ENCODE results near the gene IFT80. TPM values are rescaled to one million over a fixed set of nuclear protein-coding genes. Genes with fewer than 3 reads are reported as not detected.

The IFT80 gene
- total and polyA plus RNA-seq, 2 donors (not counting 1 experiment from before 2014, with no cell fraction given), result 17.7 to 44.1 TPM

GRCh38 chr3:160373655-160374054 is 25.4 kb downstream of the IFT80 start:
- intact Hi-C loops (cut with micrococcal nuclease), result no loop called here
- no CpG with 5 or more reads among the region's 2 CpGs for WGBS (ENCODE audit: insufficient coverage)
- no peak overlapping the region for H3K27ac Mint-ChIP-seq
- Histone ChIP-seq H3K4me1 (ENCODE audit: control insufficient read depth in 2 of 2, insufficient read depth in 2 of 2, low read length in 2 of 2) (no peaks in the 10 kb centered on the region), H3K27ac (ENCODE audit: low read length in 2 of 2) (no peak overlapping the region), H2AFZ (ENCODE audit: insufficient read depth, low read depth, low read length, poor library complexity, severe bottlenecking) (no peak overlapping the region), H3K27me3 (replicated peaks in 1 of 4; ENCODE audit: control extremely low read depth in 1 of 4, control insufficient read depth in 3 of 4, insufficient read depth in 4 of 4, low read length in 3 of 4) (no peaks in the 10 kb centered on the region), H3K9ac (ENCODE audit: low read length) (no peak overlapping the region), H4K20me1 (ENCODE audit: control insufficient read depth, insufficient read depth, low read length, poor library complexity, severe bottlenecking) (no peaks in the 10 kb centered on the region), H3K9me3 (ENCODE audit: control extremely low read depth in 1 of 3, control insufficient read depth in 2 of 3, insufficient read depth in 1 of 3, low read length in 2 of 3) (no peaks in the 10 kb centered on the region), H3K79me2 (ENCODE audit: control insufficient read depth, insufficient read depth, low read length) (no peaks in the 10 kb centered on the region), H3K4me2 (replicated peaks; ENCODE audit: low read depth, low read length, poor library complexity, severe bottlenecking) (no peak overlapping the region), H3K4me3 (ENCODE audit: control extremely low read depth in 1 of 5, extremely low read depth in 1 of 5, insufficient read depth in 1 of 5, low read depth in 2 of 5, low read length in 4 of 5) (no peak overlapping the region), H3K36me3 (replicated peaks in 1 of 2; ENCODE audit: control extremely low read depth in 1 of 2, control insufficient read depth in 1 of 2, extremely low read depth in 1 of 2, insufficient read depth in 2 of 2, low read length in 1 of 2) (peaks cover 4 to 23% of the 10 kb centered on the region in 2 experiments)
- CTCF ChIA-PET, result no interaction called here
- no peaks in the 10 kb centered on the region for H3K27me3 Mint-ChIP-seq
- no peak for TF ChIP-seq CTCF (IDR thresholded peaks at IDR 0.05)
- TF ChIP-seq EZH2 (IDR thresholded peaks at IDR 0.05; ENCODE audit: borderline replicate concordance, insufficient read depth, low read depth, low read length, poor library complexity, severe bottlenecking), result no peak
- no peaks in the 10 kb centered on the region for H3K9me3 Mint-ChIP-seq (ENCODE audit: insufficient read depth)
- POLR2A ChIA-PET, result no interaction called here
- ATAC-seq (ENCODE audit: low read depth) (no peak), DNase-seq (no peak)
- no peak overlapping the region for H3K4me3 Mint-ChIP-seq
- H3K4me1 Mint-ChIP-seq, result peaks cover 17% of the 10 kb centered on the region

- TF ChIP-seq EZH2 (IDR thresholded peaks at IDR 0.05; ENCODE audit: borderline replicate concordance, insufficient read depth, low read depth, low read length, poor library complexity, severe bottlenecking) (no peak), CTCF (IDR thresholded peaks at IDR 0.05) (no peak)
Observed at GRCh38 chr3:160372780-160373179, 26.2 kb downstream of the IFT80 start.

More at GRCh38 chr3:160372780-160373179, 26.2 kb downstream of the IFT80 start:
- ATAC-seq (ENCODE audit: low read depth), result no peak
- Histone ChIP-seq H3K4me1 (ENCODE audit: control insufficient read depth in 2 of 2, insufficient read depth in 2 of 2, low read length in 2 of 2) (no peaks in the 10 kb centered on the region), H3K36me3 (replicated peaks in 1 of 2; ENCODE audit: control extremely low read depth in 1 of 2, control insufficient read depth in 1 of 2, extremely low read depth in 1 of 2, insufficient read depth in 2 of 2, low read length in 1 of 2) (peaks cover 4 to 23% of the 10 kb centered on the region in 2 experiments), H3K9me3 (ENCODE audit: control extremely low read depth in 1 of 3, control insufficient read depth in 2 of 3, insufficient read depth in 1 of 3, low read length in 2 of 3) (no peaks in the 10 kb centered on the region), H3K79me2 (ENCODE audit: control insufficient read depth, insufficient read depth, low read length) (no peaks in the 10 kb centered on the region), H2AFZ (ENCODE audit: insufficient read depth, low read depth, low read length, poor library complexity, severe bottlenecking) (no peak overlapping the region), H3K27me3 (replicated peaks in 1 of 4; ENCODE audit: control extremely low read depth in 1 of 4, control insufficient read depth in 3 of 4, insufficient read depth in 4 of 4, low read length in 3 of 4) (no peaks in the 10 kb centered on the region), H3K4me3 (ENCODE audit: control extremely low read depth in 1 of 5, extremely low read depth in 1 of 5, insufficient read depth in 1 of 5, low read depth in 2 of 5, low read length in 4 of 5) (no peak overlapping the region), H3K27ac (ENCODE audit: low read length in 2 of 2) (no peak overlapping the region), H3K4me2 (replicated peaks; ENCODE audit: low read depth, low read length, poor library complexity, severe bottlenecking) (no peak overlapping the region), H3K9ac (ENCODE audit: low read length) (no peak overlapping the region), H4K20me1 (ENCODE audit: control insufficient read depth, insufficient read depth, low read length, poor library complexity, severe bottlenecking) (no peaks in the 10 kb centered on the region)
- ChIA-PET POLR2A (no interaction called here), CTCF (no interaction called here)
- Mint-ChIP-seq H3K4me1 (peaks cover 17% of the 10 kb centered on the region), H3K4me3 (no peak overlapping the region), H3K27me3 (no peaks in the 10 kb centered on the region), H3K9me3 (ENCODE audit: insufficient read depth) (no peaks in the 10 kb centered on the region), H3K27ac (no peak overlapping the region)
- no peak for DNase-seq
- intact Hi-C loops (cut with micrococcal nuclease), result no loop called here
